Stimulated activated naive CD8-positive, alpha-beta T cell treated with anti-CD3 and anti-CD28 coated beads, Interleukin-15, Interleukin-2, amounts not matched to agents 100 U/mL and 50 U/mL, for 24 hours (primary cell): Measurements from ENCODE around the gene SV2B.

Experiments used
- ATAC-seq: fragments of 150-1000 bp; cut with Tn5 transposase; one replicate; pipeline ENCODE4 v1.10.0; 2021
- DNase-seq: peaks from one replicate; pipeline ENCODE4 v3.0.0; 2021

Gene SV2B

GRCh38 chr15:91140601-91141000, 40.5 kb downstream of the SV2B start:
- DNase-seq, result no peak
- no peak for ATAC-seq

DNA sequence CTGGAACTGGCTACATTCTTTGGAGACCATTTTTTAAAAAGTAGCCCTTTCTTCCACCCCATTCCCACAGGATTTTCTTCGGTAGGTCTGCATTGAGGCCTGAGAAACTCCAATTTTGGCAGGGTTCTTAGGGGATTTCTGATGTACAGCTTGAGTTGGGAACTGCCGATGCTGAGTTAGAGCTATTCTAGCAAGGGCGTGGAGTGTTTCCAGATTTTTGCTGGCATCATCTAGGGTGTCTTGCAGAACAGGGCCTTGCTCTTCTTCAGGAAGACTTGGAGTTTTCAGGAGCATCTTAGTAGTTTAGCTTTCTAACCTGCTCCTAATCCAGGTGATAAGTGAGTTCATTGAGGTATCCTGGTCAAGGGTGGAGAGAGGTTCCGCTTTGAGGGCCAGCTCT, 41.0 kb downstream of the SV2B start:
- no peak for ATAC-seq
- DNase-seq, result no peak

GRCh38 chr15:91142106-91142744, 42.2 kb downstream of the SV2B start:
- DNase-seq (no peak), ATAC-seq (no peak)

- DNase-seq (no peak), ATAC-seq (no peak)
Observed at GRCh38 chr15:91142946-91143345, 42.9 kb downstream of the SV2B start.

GRCh38 chr15:91146728-91147127, 46.7 kb downstream of the SV2B start:
- DNase-seq (no peak), ATAC-seq (no peak)

GRCh38 chr15:91148243-91148642, 48.2 kb downstream of the SV2B start:
- ATAC-seq, result no peak

DNA sequence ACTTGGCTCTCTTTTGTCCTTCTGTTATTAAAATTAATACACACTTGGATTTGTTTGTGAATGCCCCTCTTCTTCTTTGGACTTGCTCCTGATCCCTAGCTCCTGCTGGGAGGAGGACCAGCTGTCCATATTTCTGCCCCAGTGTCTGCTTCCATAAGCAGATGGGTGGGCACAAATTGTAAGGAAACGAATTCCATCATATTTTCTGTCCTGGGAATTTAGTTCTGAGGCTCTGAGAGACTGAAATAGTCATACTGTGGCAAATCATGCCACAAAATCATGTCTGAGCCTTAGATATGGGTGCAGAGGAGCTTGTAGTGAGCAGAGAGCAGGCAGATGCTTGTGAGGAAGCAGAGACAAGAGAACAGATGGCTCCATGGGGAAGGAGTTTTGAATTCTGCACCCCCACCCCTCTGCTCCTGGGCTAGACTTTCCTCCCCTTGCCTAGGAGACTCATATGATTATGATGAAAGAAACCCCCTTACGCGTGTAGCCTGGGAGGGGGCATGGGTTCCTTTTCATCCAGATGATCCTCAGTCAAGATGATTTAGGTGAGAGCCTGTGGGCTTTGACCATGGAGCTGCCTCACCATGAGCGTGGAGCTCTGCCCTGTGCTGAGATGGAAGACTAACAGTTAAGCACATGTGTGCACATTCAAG, 50.6 kb downstream of the SV2B start:
- ATAC-seq, result no peak

More at GRCh38 chr15:91148243-91148642, 48.2 kb downstream of the SV2B start:
- no peak for DNase-seq

GRCh38 chr15:91151781-91152563, 51.9 kb downstream of the SV2B start:
- DNase-seq (no peak), ATAC-seq (no peak)

More for the DNA sequence above, 50.6 kb downstream of the SV2B start:
- DNase-seq, result no peak

GRCh38 chr15:91152896-91153581, 53.0 kb downstream of the SV2B start:
- ATAC-seq, result no peak
- DNase-seq, result no peak

DNA sequence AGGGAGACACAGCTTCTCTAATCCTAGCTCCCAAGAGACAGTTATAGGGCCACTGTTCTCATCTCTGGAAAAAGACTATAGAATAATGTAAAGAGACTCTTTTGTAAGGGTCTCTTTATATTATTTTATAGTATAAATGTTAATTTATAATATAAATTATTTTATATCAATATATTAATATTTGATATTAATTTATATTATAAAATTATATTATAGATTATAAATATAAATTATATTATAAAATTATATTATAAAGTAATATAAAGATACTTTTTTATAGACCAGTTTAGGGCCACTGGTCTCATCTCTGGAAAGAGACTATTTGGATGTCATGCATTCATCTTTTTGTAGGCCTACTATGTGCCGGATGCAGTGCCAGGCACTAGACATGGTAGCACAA, 53.9 kb downstream of the SV2B start:
- no peak for DNase-seq
- no peak for ATAC-seq

DNA sequence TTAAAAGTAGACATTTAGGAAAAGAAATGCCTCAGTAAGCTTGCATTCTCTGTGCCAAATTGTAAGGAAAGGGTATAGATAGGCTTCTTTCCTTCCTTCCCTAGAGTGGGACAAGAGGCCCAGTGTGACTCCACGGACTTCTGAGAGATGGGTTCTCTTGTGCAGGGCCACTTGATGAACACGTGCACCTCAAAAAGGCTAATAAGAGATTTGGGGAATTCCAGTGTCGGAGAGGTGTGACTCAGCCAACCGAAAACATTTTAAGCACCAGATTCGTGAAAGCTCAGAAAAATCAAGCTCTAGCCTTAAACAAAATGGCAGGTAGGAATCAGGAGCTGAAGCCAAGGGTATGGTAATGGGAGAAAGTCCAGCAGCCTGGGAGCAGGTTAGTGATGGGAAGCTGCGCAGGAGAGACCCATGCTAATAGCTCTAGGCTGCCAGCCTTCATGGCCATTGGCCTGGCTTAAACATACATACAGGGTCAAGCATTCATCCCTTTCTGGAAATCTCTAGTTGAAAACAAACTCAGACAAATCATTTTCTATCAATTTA, 56.2 kb downstream of the SV2B start:
- DNase-seq, result no peak
- ATAC-seq, result no peak

- no peak for DNase-seq
- no peak for ATAC-seq
Observed at GRCh38 chr15:91158415-91159394, 58.6 kb downstream of the SV2B start.

GRCh38 chr15:91165850-91166249, 65.8 kb downstream of the SV2B start:
- ATAC-seq, result no peak
- DNase-seq, result no peak

DNA sequence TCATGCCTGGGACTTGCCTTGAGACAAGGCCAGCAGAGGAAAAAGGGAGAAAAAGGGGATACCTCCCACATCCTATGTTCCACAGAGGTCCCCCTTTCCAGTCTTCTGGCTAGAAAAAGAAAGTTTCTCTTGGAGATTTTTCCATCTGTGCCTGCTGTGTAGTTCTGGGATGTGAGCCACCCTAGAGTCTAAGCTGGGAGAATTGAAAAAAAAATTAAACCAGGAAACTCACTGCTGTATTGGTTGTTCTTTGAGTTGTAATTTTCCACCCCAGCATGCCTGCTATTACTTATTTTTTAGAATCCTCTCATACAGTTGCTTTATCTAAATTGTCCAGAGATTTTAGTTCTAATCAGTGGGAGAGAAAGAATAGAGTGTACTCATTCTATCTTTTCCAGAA, 68.4 kb downstream of the SV2B start:
- no peak for ATAC-seq

GRCh38 chr15:91171334-91171733, 71.3 kb downstream of the SV2B start:
- DNase-seq, result no peak
- no peak for ATAC-seq

More for the DNA sequence above, 68.4 kb downstream of the SV2B start:
- no peak for DNase-seq

GRCh38 chr15:91182101-91182500, 82.0 kb downstream of the SV2B start:
- no peak for DNase-seq
- ATAC-seq, result no peak

GRCh38 chr15:91183596-91183995, 83.5 kb downstream of the SV2B start:
- DNase-seq (no peak), ATAC-seq (no peak)

DNA sequence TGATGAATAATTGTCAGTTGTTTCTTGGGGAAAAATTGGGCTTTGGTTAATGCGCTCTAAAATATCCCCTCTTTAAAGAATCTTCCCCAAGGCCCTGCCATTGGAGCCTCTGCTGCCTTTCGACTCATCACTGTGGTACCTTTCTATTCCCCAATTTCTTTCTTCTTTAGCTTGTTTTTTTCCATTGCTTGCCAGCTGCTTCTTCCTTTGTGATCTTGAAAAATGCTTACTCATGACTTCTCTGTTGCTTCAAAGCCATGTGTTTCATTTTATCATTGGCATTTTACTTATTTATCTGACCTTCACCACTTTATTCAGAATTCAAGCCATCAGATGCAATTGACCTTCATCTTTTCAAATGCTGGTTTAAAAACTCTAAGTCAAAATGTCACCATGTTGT, 84.4 kb downstream of the SV2B start:
- DNase-seq (no peak), ATAC-seq (no peak)

DNA sequence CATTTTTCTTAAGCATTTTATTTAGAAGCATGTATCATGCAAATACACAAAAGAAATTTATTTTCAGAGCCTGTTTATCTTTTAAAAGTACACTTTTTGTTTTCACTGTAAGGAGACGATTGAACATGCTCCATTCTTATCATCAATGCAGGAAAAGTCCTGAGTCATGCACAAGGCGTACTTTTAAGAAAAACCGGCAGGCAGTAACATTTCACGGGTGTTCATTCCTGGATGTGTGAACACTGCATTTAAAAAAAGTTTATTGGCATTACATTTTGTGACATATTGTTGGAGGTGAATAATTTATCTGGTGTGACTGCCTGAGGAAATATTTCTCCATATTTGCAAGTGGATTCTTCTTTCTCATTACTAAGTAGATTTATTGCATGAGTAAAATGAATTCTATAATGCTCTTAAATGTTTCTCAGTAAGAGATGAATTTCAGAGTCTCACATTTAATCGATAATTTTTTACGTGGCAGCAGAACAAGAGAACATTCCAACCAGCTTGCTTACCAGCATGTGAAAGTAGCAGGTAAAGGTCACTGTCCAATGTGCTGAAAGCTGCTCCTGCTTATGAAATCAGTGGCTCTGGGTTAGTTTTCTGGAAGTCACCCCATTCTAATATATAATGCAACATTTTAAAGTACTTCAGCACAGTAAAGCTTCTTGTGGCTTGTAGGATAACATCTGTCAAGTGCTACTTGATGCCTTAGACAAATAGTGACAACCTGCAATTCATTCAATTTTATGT, 87.0 kb downstream of the SV2B start:
- ATAC-seq, result no peak
- no peak for DNase-seq

GRCh38 chr15:91192285-91192684, 92.2 kb downstream of the SV2B start:
- ATAC-seq (no peak), DNase-seq (no peak)
